Left ventricle myocardium inferior (tissue), 1 donor: Measurements from ENCODE around the gene PHACTR3. TPM values are rescaled to one million over a fixed set of nuclear protein-coding genes. Genes with fewer than 3 reads are reported as not detected.
"Not testable (repeated sequence)": the region's sequence is repeated elsewhere in the genome, so short reads cannot be mapped to it uniquely, and the experiment has no call there.

Experiments used
- DNase-seq: peaks from one replicate; pipeline ENCODE4 v3.0.0-alpha.2; 2020
- H3K27ac ChIP-seq: fragments of 200-600 bp; replicated peaks from 2 replicates; pipeline ENCODE4 v1.8.0; 2021
- H3K27me3 ChIP-seq: fragments of 200-600 bp; 2 replicates; pipeline ENCODE4 v1.8.0; 2021; ENCODE audit warnings: low read depth
- H3K36me3 ChIP-seq: fragments of 200-600 bp; 2 replicates; pipeline ENCODE4 v1.8.0; 2021
- H3K4me1 ChIP-seq: fragments of 200-600 bp; 2 replicates; pipeline ENCODE4 v1.8.0; 2021
- H3K4me3 ChIP-seq: fragments of 200-600 bp; 2 replicates; pipeline ENCODE4 v1.8.0; 2021; ENCODE audit warnings: mild to moderate bottlenecking, moderate library complexity
- H3K9me3 ChIP-seq: fragments of 200-600 bp; replicated peaks from 2 replicates; pipeline ENCODE4 v1.8.0; 2021
- CTCF ChIP-seq: fragments of 200-600 bp; IDR thresholded peaks from 2 replicates; pipeline ENCODE4 v1.8.0; 2021; ENCODE audit warnings: antibody characterized with exemption, mild to moderate bottlenecking, borderline replicate concordance
- intact Hi-C: fragments of 100-400 bp; cut with micrococcal nuclease; formaldehyde crosslinking; loops from one replicate; pipeline ENCODE4 v1.11.0; 2022
- total RNA-seq: library from RNA; stranded (reverse); fragmentation: NEBNext Ultra II Directional; extraction: Animal tissue kit (Norgen Biotek cat#: 25700); gene quantifications from one replicate; pipeline ENCODE4 v1.2.1, GENCODE V29; 2021
- donor health status: DM: no; HTN: yes; CAD: no; lungs with severe emphysema.

The PHACTR3 gene
- total RNA-seq, 1 donor from 2014 or later: 4.3 TPM

GRCh38 chr20:59845472-59845871 lies 241.1 kb downstream of the PHACTR3 start:
- intact Hi-C loops: loop anchor here (5.0 kb wide), 1 partner anchor 63 kb away; no protein-coding TSS in a partner anchor
- H3K9me3 ChIP-seq: no peaks in the 10 kb centered on the region
- H3K27ac ChIP-seq: no peak overlapping the region
- no peak overlapping the region for H3K4me3 ChIP-seq
- DNase-seq: no peak
- H3K4me1 ChIP-seq: peaks cover 16% of the 10 kb centered on the region
- no peaks in the 10 kb centered on the region for H3K36me3 ChIP-seq
- no peaks in the 10 kb centered on the region for H3K27me3 ChIP-seq
- TF ChIP-seq CTCF: no peak

- intact Hi-C loops: loop anchor here (5.0 kb wide), 1 partner anchor 66 kb away; no protein-coding TSS in a partner anchor
These were observed 243.8 kb downstream of the PHACTR3 start for GRCh38 chr20:59848182-59848581.

DNA sequence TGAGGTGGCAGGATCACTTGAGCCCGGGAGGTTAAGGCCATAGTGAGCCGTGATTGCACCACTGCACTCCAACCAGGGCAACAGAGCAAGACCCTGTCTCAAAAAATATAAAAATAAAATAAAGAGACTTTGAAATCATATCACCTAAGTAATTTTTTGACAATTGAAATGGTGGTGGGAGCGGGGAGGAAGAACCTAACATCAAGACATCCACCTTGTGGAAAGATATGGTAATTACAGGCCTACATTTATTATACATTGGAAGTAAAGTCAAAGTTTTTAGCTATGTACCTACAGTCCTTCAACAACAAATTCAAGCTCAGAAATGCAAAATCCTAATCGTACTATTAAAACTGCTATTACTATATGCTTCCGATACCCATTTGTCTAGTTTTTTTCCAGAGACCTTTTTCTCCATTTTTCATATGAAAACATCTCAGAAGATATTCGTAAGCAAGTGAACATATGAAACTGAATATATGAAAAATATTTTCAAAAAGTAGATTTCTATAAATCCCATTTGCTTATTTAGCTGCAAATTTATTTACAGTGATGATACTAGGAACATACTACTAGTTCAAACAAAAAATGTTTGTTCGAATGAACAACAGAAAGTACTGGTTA lies 245.8 kb downstream of the PHACTR3 start:
- no peak overlapping the region for H3K27ac ChIP-seq
- no peaks in the 10 kb centered on the region for H3K27me3 ChIP-seq
- H3K9me3 ChIP-seq: no peaks in the 10 kb centered on the region
- H3K36me3 ChIP-seq: no peaks in the 10 kb centered on the region
- intact Hi-C loops: no loop called here
- DNase-seq: no peak
- H3K4me3 ChIP-seq: no peak overlapping the region
- peaks cover 10% of the 10 kb centered on the region for H3K4me1 ChIP-seq
- peak; percentile 80 for TF ChIP-seq CTCF

More at GRCh38 chr20:59848182-59848581, 243.8 kb downstream of the PHACTR3 start:
- no peak overlapping the region for H3K27ac ChIP-seq
- no peaks in the 10 kb centered on the region for H3K9me3 ChIP-seq
- DNase-seq: no peak
- TF ChIP-seq CTCF: no peak
- H3K4me1 ChIP-seq: peaks cover 10% of the 10 kb centered on the region
- H3K27me3 ChIP-seq: no peaks in the 10 kb centered on the region
- H3K4me3 ChIP-seq: no peak overlapping the region
- no peaks in the 10 kb centered on the region for H3K36me3 ChIP-seq

DNA sequence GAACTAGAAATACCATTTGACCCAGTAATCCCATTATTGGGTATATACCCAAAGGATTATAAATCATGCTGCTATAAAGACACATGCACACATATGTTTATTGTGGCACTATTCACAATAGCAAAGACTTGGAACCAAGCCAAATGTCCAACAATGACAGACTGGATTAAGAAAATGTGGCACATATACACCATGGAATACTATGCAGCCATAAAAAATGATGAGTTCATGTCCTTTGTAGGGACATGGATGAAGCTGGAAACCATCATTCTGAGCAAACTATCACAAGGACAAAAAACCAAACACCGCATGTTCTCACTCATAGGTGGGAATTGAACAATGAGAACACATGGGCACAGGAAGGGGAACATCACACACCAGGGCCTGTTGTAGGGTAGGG lies 252.2 kb downstream of the PHACTR3 start:
- H3K36me3 ChIP-seq, DNase-seq, H3K27me3 ChIP-seq, intact Hi-C loops, H3K27ac ChIP-seq, H3K4me1 ChIP-seq, H3K4me3 ChIP-seq: not testable (repeated sequence)
- peaks cover 23% of the 10 kb centered on the region for H3K9me3 ChIP-seq

GRCh38 chr20:59856941-59857340 lies 252.6 kb downstream of the PHACTR3 start:
- intact Hi-C loops, H3K4me3 ChIP-seq, H3K27me3 ChIP-seq, DNase-seq, H3K36me3 ChIP-seq, H3K4me1 ChIP-seq, H3K27ac ChIP-seq: not testable (repeated sequence)
- peaks cover 23% of the 10 kb centered on the region for H3K9me3 ChIP-seq

GRCh38 chr20:59857966-59858365 lies 253.6 kb downstream of the PHACTR3 start:
- H3K9me3 ChIP-seq: peaks cover 23% of the 10 kb centered on the region
- no peak for DNase-seq
- H3K4me3 ChIP-seq: no peak overlapping the region
- TF ChIP-seq CTCF: no peak
- H3K4me1 ChIP-seq: peaks cover 3% of the 10 kb centered on the region
- H3K27ac ChIP-seq: no peak overlapping the region
- H3K27me3 ChIP-seq: no peaks in the 10 kb centered on the region
- intact Hi-C loops: no loop called here
- peaks cover 9% of the 10 kb centered on the region for H3K36me3 ChIP-seq
